BE2C (cell line): ENCODE data around the gene TTN.

ENCODE experiments used
- DNase-seq: peaks from one replicate; pipeline ENCODE4 v3.0.0-alpha.2; 2020
- H3K27me3 ChIP-seq: fragments of 250-450 bp; sonication (Bioruptor Pico); 2 replicates; pipeline ENCODE4 v1.5.1; 2020; ENCODE audit warnings: mild to moderate bottlenecking
- H3K36me3 ChIP-seq: fragments of 250-450 bp; sonication (Bioruptor Pico); 2 replicates; pipeline ENCODE4 v1.5.1; 2020; ENCODE audit warnings: mild to moderate bottlenecking
- H3K4me1 ChIP-seq: fragments of 250-450 bp; sonication (Bioruptor Pico); 2 replicates; pipeline ENCODE4 v1.5.1; 2020
- H3K4me3 ChIP-seq: 2 replicates; pipeline ENCODE4 v1.5.1; 2011; ENCODE audit warnings: low read depth, low read length
- H3K9me3 ChIP-seq: fragments of 250-450 bp; sonication (Bioruptor Pico); 2 replicates; pipeline ENCODE4 v1.5.1; 2020
- CTCF ChIP-seq: IDR thresholded peaks from 2 replicates; pipeline ENCODE4 v1.5.1; 2012; ENCODE audit warnings: mild to moderate bottlenecking, low read depth, low read length

The TTN gene

GRCh38 chr2:178825183-178825582 lies 18.0 kb upstream of the TTN start:
- no peak overlapping the region for H3K4me3 ChIP-seq
- H3K9me3 ChIP-seq, result no peaks in the 10 kb centered on the region
- no peaks in the 10 kb centered on the region for H3K27me3 ChIP-seq
- no peak for TF ChIP-seq CTCF
- no peak for DNase-seq
- H3K4me1 ChIP-seq, result no peaks in the 10 kb centered on the region
- no peaks in the 10 kb centered on the region for H3K36me3 ChIP-seq

GRCh38 chr2:178824181-178824580 lies 17.0 kb upstream of the TTN start:
- H3K36me3 ChIP-seq, result no peaks in the 10 kb centered on the region
- DNase-seq, result no peak
- no peaks in the 10 kb centered on the region for H3K4me1 ChIP-seq
- no peaks in the 10 kb centered on the region for H3K27me3 ChIP-seq
- TF ChIP-seq CTCF, result no peak
- no peak overlapping the region for H3K4me3 ChIP-seq
- H3K9me3 ChIP-seq, result no peaks in the 10 kb centered on the region

- no peaks in the 10 kb centered on the region for H3K9me3 ChIP-seq
- no peak overlapping the region for H3K4me3 ChIP-seq
- H3K27me3 ChIP-seq, result no peaks in the 10 kb centered on the region
- no peak for DNase-seq
- no peak for TF ChIP-seq CTCF
- no peaks in the 10 kb centered on the region for H3K36me3 ChIP-seq
- no peaks in the 10 kb centered on the region for H3K4me1 ChIP-seq
Observed at GRCh38 chr2:178819992-178820391, 12.8 kb upstream of the TTN start.

GRCh38 chr2:178819147-178819875 lies 12.1 kb upstream of the TTN start:
- DNase-seq, result no peak
- no peak for TF ChIP-seq CTCF
- H3K4me3 ChIP-seq, result no peak overlapping the region
- H3K27me3 ChIP-seq, result no peaks in the 10 kb centered on the region
- no peaks in the 10 kb centered on the region for H3K4me1 ChIP-seq
- no peaks in the 10 kb centered on the region for H3K36me3 ChIP-seq
- H3K9me3 ChIP-seq, result no peaks in the 10 kb centered on the region

GRCh38 chr2:178811901-178812300 lies 4.7 kb upstream of the TTN start:
- no peak for TF ChIP-seq CTCF
- Histone ChIP-seq H3K4me3 (no peak overlapping the region), H3K36me3 (no peaks in the 10 kb centered on the region), H3K9me3 (no peaks in the 10 kb centered on the region), H3K4me1 (no peaks in the 10 kb centered on the region), H3K27me3 (no peaks in the 10 kb centered on the region)
- no peak for DNase-seq

GRCh38 chr2:178811045-178811444 lies 3.8 kb upstream of the TTN start:
- TF ChIP-seq CTCF, result no peak

More at GRCh38 chr2:178811045-178811444, 3.8 kb upstream of the TTN start:
- no peaks in the 10 kb centered on the region for H3K4me1 ChIP-seq
- no peak overlapping the region for H3K4me3 ChIP-seq
- no peaks in the 10 kb centered on the region for H3K27me3 ChIP-seq
- no peaks in the 10 kb centered on the region for H3K36me3 ChIP-seq
- DNase-seq, result no peak
- no peaks in the 10 kb centered on the region for H3K9me3 ChIP-seq
